GM12891 (cell line): Measurements from ENCODE around the gene CFAP45.

Source experiments
- POLR2A ChIP-seq: IDR thresholded peaks from 2 replicates; pipeline ENCODE4 v1.6.1; 2011; ENCODE audit warnings: low read depth, low read length, control low read depth
- POLR2AphosphoS5 ChIP-seq: IDR thresholded peaks from 2 replicates; pipeline ENCODE4 v1.6.1; 2011; ENCODE audit warnings: low read depth, low read length, control low read depth
- SPI1 ChIP-seq: IDR thresholded peaks from 2 replicates; pipeline ENCODE4 v1.6.1; 2011; ENCODE audit warnings: low read depth, low read length, control low read depth
- TAF1 ChIP-seq: IDR thresholded peaks from 2 replicates; pipeline ENCODE4 v1.6.1; 2011; ENCODE audit warnings: low read depth, low read length, control low read depth

GRCh38 chr1:159862557-159862956 is 37.4 kb downstream of the CFAP45 start, which contains the start of gene VSIG8:
- no peak for TF ChIP-seq POLR2AphosphoS5
- no peak for TF ChIP-seq POLR2A
- no peak for TF ChIP-seq TAF1
- no peak for TF ChIP-seq SPI1
